ENCODE results near the gene CADM1.

The CADM1 gene

GRCh38 chr11:115497303-115497702 lies 6.9 kb downstream of the CADM1 start:
- no peak overlapping the region for H3K4me3 ChIP-seq
- DNase-seq (ENCODE audit: low read depth, low spot score), result no peak
- no peak overlapping the region for H3K9ac ChIP-seq (ENCODE audit: insufficient read length)

GRCh38 chr11:115496892-115497291 lies 7.3 kb downstream of the CADM1 start:
- Histone ChIP-seq H3K9ac (ENCODE audit: insufficient read length) (no peak overlapping the region), H3K9me3 (ENCODE audit: low read depth, low read length) (no peaks in the 10 kb centered on the region), H3K4me3 (no peak overlapping the region), H3K27ac (no peak overlapping the region), H3K36me3 (ENCODE audit: insufficient read depth, low read length) (no peaks in the 10 kb centered on the region)
- DNase-seq (ENCODE audit: low read depth, low spot score), result no peak
- TF ChIP-seq POLR2AphosphoS5 (IDR thresholded peaks at IDR 0.05; ENCODE audit: borderline replicate concordance, low read depth, low read length) (no peak), EZH2 (IDR thresholded peaks at IDR 0.05) (no peak), FOXP2 (optimal IDR thresholded peaks at IDR 0.05; ENCODE audit: control extremely low read depth, extremely low read length, insufficient read depth) (no peak)

More at GRCh38 chr11:115497303-115497702, 6.9 kb downstream of the CADM1 start:
- Histone ChIP-seq H3K27ac (no peak overlapping the region), H3K9me3 (ENCODE audit: low read depth, low read length) (no peaks in the 10 kb centered on the region), H3K36me3 (ENCODE audit: insufficient read depth, low read length) (no peaks in the 10 kb centered on the region)
- TF ChIP-seq FOXP2 (optimal IDR thresholded peaks at IDR 0.05; ENCODE audit: control extremely low read depth, extremely low read length, insufficient read depth) (no peak), POLR2AphosphoS5 (IDR thresholded peaks at IDR 0.05; ENCODE audit: borderline replicate concordance, low read depth, low read length) (no peak), EZH2 (IDR thresholded peaks at IDR 0.05) (no peak)

- Histone ChIP-seq H3K9me3 (ENCODE audit: low read depth, low read length) (no peaks in the 10 kb centered on the region), H3K36me3 (ENCODE audit: insufficient read depth, low read length) (no peaks in the 10 kb centered on the region), H3K9ac (ENCODE audit: insufficient read length) (no peak overlapping the region), H3K27ac (no peak overlapping the region), H3K4me3 (no peak overlapping the region)
- DNase-seq (ENCODE audit: low read depth, low spot score), result no peak
- no peak for TF ChIP-seq FOXP2 (optimal IDR thresholded peaks at IDR 0.05; ENCODE audit: control extremely low read depth, extremely low read length, insufficient read depth)
- no peak for TF ChIP-seq POLR2AphosphoS5 (IDR thresholded peaks at IDR 0.05; ENCODE audit: borderline replicate concordance, low read depth, low read length)
- no peak for TF ChIP-seq EZH2 (IDR thresholded peaks at IDR 0.05)
Observed at GRCh38 chr11:115493905-115494304, 10.3 kb downstream of the CADM1 start.

- H3K9me3 ChIP-seq (ENCODE audit: low read depth, low read length), result no peaks in the 10 kb centered on the region
- DNase-seq (ENCODE audit: low read depth, low spot score), result no peak
- no peaks in the 10 kb centered on the region for H3K36me3 ChIP-seq (ENCODE audit: insufficient read depth, low read length)
- no peak overlapping the region for H3K9ac ChIP-seq (ENCODE audit: insufficient read length)
- no peak overlapping the region for H3K27ac ChIP-seq
- no peak overlapping the region for H3K4me3 ChIP-seq
- TF ChIP-seq POLR2AphosphoS5 (IDR thresholded peaks at IDR 0.05; ENCODE audit: borderline replicate concordance, low read depth, low read length) (no peak), FOXP2 (optimal IDR thresholded peaks at IDR 0.05; ENCODE audit: control extremely low read depth, extremely low read length, insufficient read depth) (no peak), EZH2 (IDR thresholded peaks at IDR 0.05) (no peak)
Observed at GRCh38 chr11:115493488-115493887, 10.7 kb downstream of the CADM1 start.

GRCh38 chr11:115489466-115489865 lies 14.7 kb downstream of the CADM1 start:
- H3K36me3 ChIP-seq (ENCODE audit: insufficient read depth, low read length), result no peaks in the 10 kb centered on the region
- no peak overlapping the region for H3K9ac ChIP-seq (ENCODE audit: insufficient read length)
- no peak for DNase-seq (ENCODE audit: low read depth, low spot score)
- TF ChIP-seq POLR2AphosphoS5 (IDR thresholded peaks at IDR 0.05; ENCODE audit: borderline replicate concordance, low read depth, low read length) (no peak), EZH2 (IDR thresholded peaks at IDR 0.05) (no peak), FOXP2 (optimal IDR thresholded peaks at IDR 0.05; ENCODE audit: control extremely low read depth, extremely low read length, insufficient read depth) (no peak)
- H3K4me3 ChIP-seq, result no peak overlapping the region
- no peak overlapping the region for H3K27ac ChIP-seq
- no peaks in the 10 kb centered on the region for H3K9me3 ChIP-seq (ENCODE audit: low read depth, low read length)

GRCh38 chr11:115488945-115489344 lies 15.3 kb downstream of the CADM1 start:
- no peak for DNase-seq (ENCODE audit: low read depth, low spot score)
- H3K27ac ChIP-seq, result no peak overlapping the region
- no peak for TF ChIP-seq FOXP2 (optimal IDR thresholded peaks at IDR 0.05; ENCODE audit: control extremely low read depth, extremely low read length, insufficient read depth)
- no peak for TF ChIP-seq POLR2AphosphoS5 (IDR thresholded peaks at IDR 0.05; ENCODE audit: borderline replicate concordance, low read depth, low read length)
- no peak for TF ChIP-seq EZH2 (IDR thresholded peaks at IDR 0.05)
- H3K9me3 ChIP-seq (ENCODE audit: low read depth, low read length), result no peaks in the 10 kb centered on the region
- no peak overlapping the region for H3K9ac ChIP-seq (ENCODE audit: insufficient read length)
- no peaks in the 10 kb centered on the region for H3K36me3 ChIP-seq (ENCODE audit: insufficient read depth, low read length)
- no peak overlapping the region for H3K4me3 ChIP-seq

GRCh38 chr11:115481528-115481927 lies 22.7 kb downstream of the CADM1 start:
- Histone ChIP-seq H3K9ac (ENCODE audit: insufficient read length) (no peak overlapping the region), H3K36me3 (ENCODE audit: insufficient read depth, low read length) (no peaks in the 10 kb centered on the region), H3K9me3 (ENCODE audit: low read depth, low read length) (no peaks in the 10 kb centered on the region), H3K4me3 (no peak overlapping the region), H3K27ac (no peak overlapping the region)
- DNase-seq (ENCODE audit: low read depth, low spot score), result no peak
- TF ChIP-seq POLR2AphosphoS5 (IDR thresholded peaks at IDR 0.05; ENCODE audit: borderline replicate concordance, low read depth, low read length) (no peak), FOXP2 (optimal IDR thresholded peaks at IDR 0.05; ENCODE audit: control extremely low read depth, extremely low read length, insufficient read depth) (no peak), EZH2 (IDR thresholded peaks at IDR 0.05) (no peak)

GRCh38 chr11:115480611-115481010 lies 23.6 kb downstream of the CADM1 start:
- no peak overlapping the region for H3K4me3 ChIP-seq
- no peak overlapping the region for H3K27ac ChIP-seq
- no peak for DNase-seq (ENCODE audit: low read depth, low spot score)
- no peaks in the 10 kb centered on the region for H3K36me3 ChIP-seq (ENCODE audit: insufficient read depth, low read length)
- H3K9me3 ChIP-seq (ENCODE audit: low read depth, low read length), result no peaks in the 10 kb centered on the region
- TF ChIP-seq EZH2 (IDR thresholded peaks at IDR 0.05) (no peak), POLR2AphosphoS5 (IDR thresholded peaks at IDR 0.05; ENCODE audit: borderline replicate concordance, low read depth, low read length) (no peak), FOXP2 (optimal IDR thresholded peaks at IDR 0.05; ENCODE audit: control extremely low read depth, extremely low read length, insufficient read depth) (no peak)
- no peak overlapping the region for H3K9ac ChIP-seq (ENCODE audit: insufficient read length)

- Histone ChIP-seq H3K4me3 (no peak overlapping the region), H3K27ac (no peak overlapping the region), H3K9ac (ENCODE audit: insufficient read length) (no peak overlapping the region), H3K36me3 (ENCODE audit: insufficient read depth, low read length) (no peaks in the 10 kb centered on the region), H3K9me3 (ENCODE audit: low read depth, low read length) (no peaks in the 10 kb centered on the region)
- TF ChIP-seq POLR2AphosphoS5 (IDR thresholded peaks at IDR 0.05; ENCODE audit: borderline replicate concordance, low read depth, low read length), result no peak
- TF ChIP-seq EZH2 (IDR thresholded peaks at IDR 0.05), result no peak
- no peak for TF ChIP-seq FOXP2 (optimal IDR thresholded peaks at IDR 0.05; ENCODE audit: control extremely low read depth, extremely low read length, insufficient read depth)
- no peak for DNase-seq (ENCODE audit: low read depth, low spot score)
Observed at GRCh38 chr11:115477410-115477809, 26.8 kb downstream of the CADM1 start.

Data from SK-N-MC (cell line).